GM23338 (cell line): Measurements from ENCODE around the gene GOLGA6D. TPM values are rescaled to one million over a fixed set of nuclear protein-coding genes. Genes with fewer than 3 reads are reported as not detected.

Source experiments
- ATAC-seq: fragments of 200-7000 bp; cut with Tn5 transposase; 3 replicates; pipeline ENCODE4 v1.9.1; 2020
- DNase-seq: peaks from one replicate; pipeline ENCODE4 v3.0.0-alpha.2; 2015; ENCODE audit warnings: low spot score
- H2AFZ ChIP-seq: fragments of 200-600 bp; sonication (generic); 2 replicates; pipeline ENCODE4 v1.8.0; 2016; ENCODE audit warnings: antibody characterized with exemption, mild to moderate bottlenecking, moderate library complexity
- H3F3A ChIP-seq: fragments of 200-600 bp; sonication (generic); replicated peaks from 2 replicates; pipeline ENCODE4 v1.8.0; 2017; ENCODE audit warnings: antibody characterized with exemption, mixed run types, low read depth
- H3K27ac ChIP-seq: fragments of 200-600 bp; sonication (generic); 2 replicates; pipeline ENCODE4 v1.6.1; 2016; ENCODE audit warnings: low read depth
- H3K27me3 ChIP-seq: fragments of 200-600 bp; sonication (generic); 2 replicates; pipeline ENCODE4 v1.8.0; 2016; ENCODE audit warnings: mild to moderate bottlenecking, mixed run types, moderate library complexity; ENCODE audit not compliant: insufficient read depth
- H3K36me3 ChIP-seq: fragments of 200-600 bp; sonication (generic); 2 replicates; pipeline ENCODE4 v1.8.0; 2016; ENCODE audit warnings: mild to moderate bottlenecking; ENCODE audit not compliant: insufficient read depth
- H3K4me1 ChIP-seq: fragments of 200-600 bp; sonication (generic); 2 replicates; pipeline ENCODE4 v1.8.0; 2016; ENCODE audit warnings: mild to moderate bottlenecking, moderate library complexity; ENCODE audit not compliant: insufficient read depth
- H3K4me2 ChIP-seq: fragments of 200-600 bp; sonication (generic); 2 replicates; pipeline ENCODE4 v1.7.1; 2017; ENCODE audit warnings: mixed run types
- H3K4me3 ChIP-seq: fragments of 200-600 bp; sonication (generic); 2 replicates; pipeline ENCODE4 v1.6.1; 2016; ENCODE audit warnings: mixed run types
- H3K79me2 ChIP-seq: fragments of 200-600 bp; sonication (generic); replicated peaks from 2 replicates; pipeline ENCODE4 v1.8.0; 2017; ENCODE audit warnings: mild to moderate bottlenecking; ENCODE audit not compliant: insufficient read depth
- H3K9me2 ChIP-seq: fragments of 200-600 bp; sonication (generic); 2 replicates; pipeline ENCODE4 v1.8.0; 2017; ENCODE audit not compliant: insufficient read depth
- H4K20me1 ChIP-seq: fragments of 200-600 bp; sonication (generic); replicated peaks from 2 replicates; pipeline ENCODE4 v1.8.0; 2017; ENCODE audit warnings: mild to moderate bottlenecking; ENCODE audit not compliant: insufficient read depth
- H3K27ac Mint-ChIP-seq: 2 replicates; pipeline ENCODE4 v1.8.0; 2020; ENCODE audit warnings: inconsistent platforms, mild to moderate bottlenecking, moderate library complexity, mixed read lengths
- H3K27me3 Mint-ChIP-seq: 3 replicates; pipeline ENCODE4 v1.8.0; 2022; ENCODE audit warnings: low read depth, mild to moderate bottlenecking, moderate library complexity, mixed read lengths, inconsistent platforms; ENCODE audit not compliant: insufficient read depth, poor library complexity
- H3K36me3 Mint-ChIP-seq: 3 replicates; pipeline ENCODE4 v1.8.0; 2021; ENCODE audit warnings: low read depth, mild to moderate bottlenecking, inconsistent platforms, moderate library complexity, mixed read lengths
- H3K4me1 Mint-ChIP-seq: 3 replicates; pipeline ENCODE4 v1.8.0; 2020; ENCODE audit warnings: mild to moderate bottlenecking, inconsistent platforms, mixed read lengths
- H3K4me3 Mint-ChIP-seq: 3 replicates; pipeline ENCODE4 v1.8.0; 2021; ENCODE audit warnings: moderate library complexity, mild to moderate bottlenecking, inconsistent platforms, mixed read lengths
- H3K9me3 Mint-ChIP-seq: 3 replicates; pipeline ENCODE4 v1.8.0; 2020; ENCODE audit warnings: moderate library complexity, mild to moderate bottlenecking, inconsistent platforms, mixed read lengths
- CREB1 ChIP-seq: fragments of 250-450 bp; sonication (Bioruptor Pico); IDR thresholded peaks from 2 replicates; pipeline ENCODE4 v1.5.0; 2020; ENCODE audit warnings: low read depth, mild to moderate bottlenecking, moderate library complexity
- CTCF ChIP-seq, 2 experiments: fragments of 200-600 bp in 1 of 2; sonication (generic) in 1 of 2; conservative IDR thresholded peaks; 2 replicates each; pipeline versions ENCODE4 v1.5.1 to v1.6.1; 2016 to 2017; ENCODE audit warnings: antibody characterized with exemption in 2 of 2, low read depth in 2 of 2, mild to moderate bottlenecking in 2 of 2, moderate library complexity in 1 of 2
- EZH2 ChIP-seq: fragments of 200-600 bp; sonication (generic); IDR thresholded peaks from one replicate; pipeline ENCODE4 v1.8.0; 2017; ENCODE audit warnings: antibody characterized with exemption, mild to moderate bottlenecking, low read depth; ENCODE audit not compliant: unreplicated experiment
- EZH2phosphoT487 ChIP-seq: fragments of 200-600 bp; sonication (generic); IDR thresholded peaks from one replicate; pipeline ENCODE4 v1.8.1; 2018; ENCODE audit warnings: antibody characterized with exemption; ENCODE audit not compliant: unreplicated experiment
- JUNB ChIP-seq: IDR thresholded peaks from one replicate; pipeline ENCODE4 v1.6.1; 2016; ENCODE audit warnings: antibody characterized with exemption; ENCODE audit not compliant: unreplicated experiment
- NANOG ChIP-seq: IDR thresholded peaks from 2 replicates; pipeline ENCODE4 v1.6.1; 2016; ENCODE audit warnings: antibody characterized with exemption, borderline replicate concordance
- POLR2AphosphoS5 ChIP-seq: IDR thresholded peaks from 2 replicates; pipeline ENCODE4 v1.6.1; 2016; ENCODE audit warnings: antibody characterized with exemption, low read depth
- STAT1 ChIP-seq: IDR thresholded peaks from one replicate; pipeline ENCODE4 v1.6.1; 2016; ENCODE audit warnings: antibody characterized with exemption; ENCODE audit not compliant: unreplicated experiment
- ZNF114 ChIP-seq: fragments of 250-450 bp; sonication (Bioruptor Pico); IDR thresholded peaks from 2 replicates; pipeline ENCODE4 v1.5.0; 2020; ENCODE audit warnings: mild to moderate bottlenecking, moderate library complexity
- ZNF331 ChIP-seq: fragments of 250-450 bp; sonication (Bioruptor Pico); IDR thresholded peaks from 2 replicates; pipeline ENCODE4 v1.5.0; 2020; ENCODE audit warnings: low read depth, mild to moderate bottlenecking, moderate library complexity
- ZNF462 ChIP-seq: fragments of 250-450 bp; sonication (Bioruptor Pico); IDR thresholded peaks from 2 replicates; pipeline ENCODE4 v1.5.0; 2020; ENCODE audit warnings: mild to moderate bottlenecking, moderate library complexity
- polyA plus RNA-seq: library from polyadenylated mRNA; unstranded; fragments of >200 nt; fragmentation: Nextera tagmentation; extraction: Ambion mirVana; gene quantifications from 2 replicates; pipeline ENCODE4 v1.2.1, GENCODE V29; 2016
- total RNA-seq: library from RNA; depleted of rRNA; stranded (reverse); fragments of >200 nt; shearing (Covaris generic); gene quantifications from 2 replicates; pipeline ENCODE4 v1.2.3, GENCODE V29; 2014
- TF ChIP-seq, protein P1 (sequence below): IDR thresholded peaks from one replicate; pipeline ENCODE4 v1.6.1; 2018; ENCODE audit warnings: antibody characterized with exemption; ENCODE audit not compliant: unreplicated experiment
- TF ChIP-seq, protein P2 (sequence below): IDR thresholded peaks from 2 replicates; pipeline ENCODE4 v1.6.1; 2016; ENCODE audit warnings: antibody characterized with exemption

The GOLGA6D gene
- total and polyA plus RNA-seq, 2 experiments from 2014 or later, result 0.99 to 1.0 TPM

GRCh38 chr15:75338661-75339240 lies 56.1 kb downstream of the GOLGA6D start:
- Histone ChIP-seq H2AFZ (no peak overlapping the region), H3K4me3 (no peak overlapping the region), H3K27ac (no peak overlapping the region), H4K20me1 (no peaks in the 10 kb centered on the region), H3K27me3 (no peaks in the 10 kb centered on the region), H3K36me3 (no peaks in the 10 kb centered on the region), H3K4me2 (no peak overlapping the region), H3K79me2 (peaks cover 6% of the 10 kb centered on the region), H3K9me2 (no peaks in the 10 kb centered on the region), H3K4me1 (no peaks in the 10 kb centered on the region), H3F3A (no peaks in the 10 kb centered on the region)
- Mint-ChIP-seq H3K27me3 (peaks cover 20% of the 10 kb centered on the region), H3K36me3 (peaks cover 14% of the 10 kb centered on the region), H3K27ac (no peak overlapping the region), H3K9me3 (peaks cover 3% of the 10 kb centered on the region; the same call in 2 of the 3 replicates), H3K4me3 (no peak overlapping the region), H3K4me1 (peaks cover 14% of the 10 kb centered on the region)
- TF ChIP-seq JUNB, result no peak
- TF ChIP-seq EZH2, result no peak
- TF ChIP-seq, protein P1, sequence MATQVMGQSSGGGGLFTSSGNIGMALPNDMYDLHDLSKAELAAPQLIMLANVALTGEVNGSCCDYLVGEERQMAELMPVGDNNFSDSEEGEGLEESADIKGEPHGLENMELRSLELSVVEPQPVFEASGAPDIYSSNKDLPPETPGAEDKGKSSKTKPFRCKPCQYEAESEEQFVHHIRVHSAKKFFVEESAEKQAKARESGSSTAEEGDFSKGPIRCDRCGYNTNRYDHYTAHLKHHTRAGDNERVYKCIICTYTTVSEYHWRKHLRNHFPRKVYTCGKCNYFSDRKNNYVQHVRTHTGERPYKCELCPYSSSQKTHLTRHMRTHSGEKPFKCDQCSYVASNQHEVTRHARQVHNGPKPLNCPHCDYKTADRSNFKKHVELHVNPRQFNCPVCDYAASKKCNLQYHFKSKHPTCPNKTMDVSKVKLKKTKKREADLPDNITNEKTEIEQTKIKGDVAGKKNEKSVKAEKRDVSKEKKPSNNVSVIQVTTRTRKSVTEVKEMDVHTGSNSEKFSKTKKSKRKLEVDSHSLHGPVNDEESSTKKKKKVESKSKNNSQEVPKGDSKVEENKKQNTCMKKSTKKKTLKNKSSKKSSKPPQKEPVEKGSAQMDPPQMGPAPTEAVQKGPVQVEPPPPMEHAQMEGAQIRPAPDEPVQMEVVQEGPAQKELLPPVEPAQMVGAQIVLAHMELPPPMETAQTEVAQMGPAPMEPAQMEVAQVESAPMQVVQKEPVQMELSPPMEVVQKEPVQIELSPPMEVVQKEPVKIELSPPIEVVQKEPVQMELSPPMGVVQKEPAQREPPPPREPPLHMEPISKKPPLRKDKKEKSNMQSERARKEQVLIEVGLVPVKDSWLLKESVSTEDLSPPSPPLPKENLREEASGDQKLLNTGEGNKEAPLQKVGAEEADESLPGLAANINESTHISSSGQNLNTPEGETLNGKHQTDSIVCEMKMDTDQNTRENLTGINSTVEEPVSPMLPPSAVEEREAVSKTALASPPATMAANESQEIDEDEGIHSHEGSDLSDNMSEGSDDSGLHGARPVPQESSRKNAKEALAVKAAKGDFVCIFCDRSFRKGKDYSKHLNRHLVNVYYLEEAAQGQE, result no peak
- no peak for TF ChIP-seq ZNF331 (CRISPR knock-in tag)
- TF ChIP-seq STAT1, result no peak
- TF ChIP-seq, protein P2, sequence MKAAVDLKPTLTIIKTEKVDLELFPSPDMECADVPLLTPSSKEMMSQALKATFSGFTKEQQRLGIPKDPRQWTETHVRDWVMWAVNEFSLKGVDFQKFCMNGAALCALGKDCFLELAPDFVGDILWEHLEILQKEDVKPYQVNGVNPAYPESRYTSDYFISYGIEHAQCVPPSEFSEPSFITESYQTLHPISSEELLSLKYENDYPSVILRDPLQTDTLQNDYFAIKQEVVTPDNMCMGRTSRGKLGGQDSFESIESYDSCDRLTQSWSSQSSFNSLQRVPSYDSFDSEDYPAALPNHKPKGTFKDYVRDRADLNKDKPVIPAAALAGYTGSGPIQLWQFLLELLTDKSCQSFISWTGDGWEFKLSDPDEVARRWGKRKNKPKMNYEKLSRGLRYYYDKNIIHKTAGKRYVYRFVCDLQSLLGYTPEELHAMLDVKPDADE, result no peak
- TF ChIP-seq ZNF114, result no peak
- TF ChIP-seq CTCF (conservative IDR thresholded peaks at IDR 0.05; ENCODE audit: low read depth in 2 of 2), result no peak
- TF ChIP-seq NANOG, result no peak
- TF ChIP-seq POLR2AphosphoS5, result no peak
- no peak for TF ChIP-seq CREB1 (CRISPR knock-in tag)
- no peak for TF ChIP-seq ZNF462 (CRISPR knock-in tag)
- no peak for TF ChIP-seq EZH2phosphoT487
- no peak for DNase-seq
- no peak for ATAC-seq
